H1 (cell line): Measurements from ENCODE around the gene KLF6. TPM values are rescaled to one million over a fixed set of nuclear protein-coding genes. Genes with fewer than 3 reads are reported as not detected.

Experiments
- CTCF ChIA-PET: fragments of 300-600 bp; sonication (Branson Sonifier 250); formaldehyde crosslinking; loops from one replicate; lab custom pipeline; 2021; ENCODE audit not compliant: partially characterized antibody; lab: Charles Lee
- POLR2A ChIA-PET: fragments of 300-600 bp; sonication (Branson Sonifier 250); formaldehyde crosslinking; loops from one replicate; lab custom pipeline; 2021; ENCODE audit warnings: inconsistent platforms; ENCODE audit not compliant: partially characterized antibody; lab: Charles Lee
- DNase-seq, 2 experiments: peaks; one replicate each; pipeline versions ENCODE4 v3.0.0 to v3.0.0-alpha.2; 2010 to 2022; ENCODE audit warnings: low spot score in 2 of 2, low read depth in 1 of 2, mixed read lengths in 1 of 2
- FAIRE-seq: peaks from 2 replicates; lab custom pipeline; 2011; peaks lifted over from hg19 to GRCh38; lab: Jason Lieb, UNC
- H2AFZ ChIP-seq: 2 replicates; pipeline ENCODE4 v1.8.1; 2012; ENCODE audit warnings: low read length, inconsistent platforms
- H2AK5ac ChIP-seq: 2 replicates; pipeline ENCODE4 v1.6.1; 2013; ENCODE audit warnings: low read depth, low read length
- H2BK120ac ChIP-seq: replicated peaks from 2 replicates; pipeline ENCODE3; 2013; ENCODE audit warnings: low read depth, low read length, inconsistent platforms
- H2BK12ac ChIP-seq: 2 replicates; pipeline ENCODE4 v1.6.1; 2013; ENCODE audit warnings: low read depth, low read length
- H2BK15ac ChIP-seq: 2 replicates; pipeline ENCODE4 v1.6.1; 2013; ENCODE audit warnings: low read length
- H2BK20ac ChIP-seq: 2 replicates; pipeline ENCODE4 v1.6.1; 2013; ENCODE audit warnings: low read length
- H2BK5ac ChIP-seq: 2 replicates; pipeline ENCODE4 v1.6.1; 2013; ENCODE audit warnings: low read depth, low read length
- H3K14ac ChIP-seq: 2 replicates; pipeline ENCODE4 v1.6.1; 2013; ENCODE audit warnings: inconsistent platforms; ENCODE audit not compliant: insufficient read length
- H3K18ac ChIP-seq: 2 replicates; pipeline ENCODE4 v1.6.1; 2013; ENCODE audit warnings: low read length; ENCODE audit errors: extremely low read depth
- H3K23ac ChIP-seq: 2 replicates; pipeline ENCODE4 v1.6.1; 2013; ENCODE audit warnings: inconsistent platforms; ENCODE audit not compliant: insufficient read length
- H3K23me2 ChIP-seq: 2 replicates; pipeline ENCODE4 v1.6.1; 2013; ENCODE audit warnings: low read depth, low read length
- H3K27ac ChIP-seq: 2 replicates; pipeline ENCODE4 v1.6.1; 2011; ENCODE audit warnings: low read depth, low read length, inconsistent platforms
- H3K27me3 ChIP-seq, 4 experiments: replicated peaks in 1 of 4; 1 replicate in 1 of 4; 2 replicates in 3 of 4; pipeline versions ENCODE4 v1.6.1 to v1.8.1; 2011 to 2013; ENCODE audit warnings: low read length in 3 of 4, mild to moderate bottlenecking in 3 of 4, inconsistent platforms in 2 of 4, mixed read lengths in 2 of 4, moderate library complexity in 1 of 4; ENCODE audit not compliant: control insufficient read depth in 3 of 4, insufficient read depth in 3 of 4; ENCODE audit errors: extremely low read depth in 1 of 4
- H3K36me3 ChIP-seq, 4 experiments: 2 replicates each; pipeline versions ENCODE4 v1.6.1 to v1.8.1; 2011 to 2013; ENCODE audit warnings: mild to moderate bottlenecking in 4 of 4, low read length in 3 of 4, moderate library complexity in 2 of 4, control low read depth in 1 of 4, inconsistent platforms in 1 of 4; ENCODE audit not compliant: insufficient read depth in 4 of 4, control insufficient read depth in 2 of 4
- H3K4ac ChIP-seq: replicated peaks from 2 replicates; pipeline ENCODE3; 2013; ENCODE audit warnings: low read length, low read depth, mixed read lengths, inconsistent platforms; ENCODE audit not compliant: insufficient read length
- H3K4me1 ChIP-seq, 4 experiments: replicated peaks in 1 of 4; 1 replicate in 1 of 4; 2 replicates in 3 of 4; pipeline versions ENCODE4 v1.6.1 to v1.8.1; 2011 to 2013; ENCODE audit warnings: low read length in 3 of 4, inconsistent platforms in 2 of 4, mixed read lengths in 1 of 4; ENCODE audit not compliant: insufficient read depth in 4 of 4, control insufficient read depth in 3 of 4
- H3K4me2 ChIP-seq, 2 experiments: 2 replicates each; pipeline versions ENCODE4 v1.6.1 to v1.8.1; 2011 to 2013; ENCODE audit warnings: low read depth in 2 of 2, low read length in 2 of 2, control low read depth in 1 of 2, inconsistent platforms in 1 of 2, mild to moderate bottlenecking in 1 of 2; ENCODE audit not compliant: insufficient read depth in 1 of 2
- H3K4me3 ChIP-seq, 4 experiments: fragments of 200-600, 300-600 bp in 1 of 4; sonication (generic), shearing (Covaris generic), sonication (Bioruptor Twin) in 1 of 4; 2 replicates each; pipeline versions ENCODE4 v1.5.1 to v1.8.1; 2011 to 2016; ENCODE audit warnings: low read length in 4 of 4, low read depth in 3 of 4, control low read depth in 2 of 4, inconsistent platforms in 2 of 4, mild to moderate bottlenecking in 2 of 4, mixed read lengths in 1 of 4, moderate library complexity in 1 of 4; ENCODE audit not compliant: insufficient read depth in 2 of 4; ENCODE audit errors: extremely low read depth in 1 of 4
- H3K56ac ChIP-seq: replicated peaks from 2 replicates; pipeline ENCODE3; 2013; ENCODE audit warnings: low read depth, mild to moderate bottlenecking, mixed read lengths, low read length, inconsistent platforms; ENCODE audit not compliant: insufficient read length
- H3K79me1 ChIP-seq: 2 replicates; pipeline ENCODE4 v1.6.1; 2013; ENCODE audit warnings: low read depth, low read length, control low read depth
- H3K79me2 ChIP-seq, 2 experiments: 2 replicates each; pipeline versions ENCODE4 v1.6.1 to v1.8.1; 2012 to 2013; ENCODE audit warnings: low read length in 2 of 2, mild to moderate bottlenecking in 2 of 2, inconsistent platforms in 1 of 2; ENCODE audit not compliant: insufficient read depth in 2 of 2, control insufficient read depth in 1 of 2
- H3K9ac ChIP-seq, 4 experiments: replicated peaks in 1 of 4; 1 replicate in 1 of 4; 2 replicates in 3 of 4; pipeline versions ENCODE4 v1.6.1 to v1.8.1; 2011 to 2013; ENCODE audit warnings: low read depth in 3 of 4, low read length in 3 of 4, control low read depth in 2 of 4, mild to moderate bottlenecking in 2 of 4, moderate library complexity in 2 of 4, inconsistent platforms in 1 of 4; ENCODE audit errors: extremely low read depth in 1 of 4
- H3K9me3 ChIP-seq, 2 experiments: 2 replicates each; pipeline versions ENCODE4 v1.6.1 to v1.8.1; 2012 to 2013; ENCODE audit warnings: mild to moderate bottlenecking in 2 of 2, moderate library complexity in 2 of 2, control low read depth in 1 of 2, inconsistent platforms in 1 of 2, low read depth in 1 of 2, low read length in 1 of 2, mixed read lengths in 1 of 2; ENCODE audit not compliant: insufficient read depth in 2 of 2
- H4K20me1 ChIP-seq, 2 experiments: replicated peaks in 1 of 2; 2 replicates each; pipeline versions ENCODE3 to v1.8.1; 2011 to 2013; ENCODE audit warnings: inconsistent platforms in 2 of 2, low read length in 2 of 2, mild to moderate bottlenecking in 1 of 2; ENCODE audit not compliant: insufficient read depth in 2 of 2, control insufficient read depth in 1 of 2
- H4K5ac ChIP-seq: 2 replicates; pipeline ENCODE4 v1.6.1; 2013; ENCODE audit warnings: low read length, low read depth, mixed read lengths, inconsistent platforms; ENCODE audit not compliant: insufficient read length
- H4K8ac ChIP-seq: 2 replicates; pipeline ENCODE4 v1.8.0; 2013; ENCODE audit warnings: mild to moderate bottlenecking, moderate library complexity, low read length, inconsistent platforms; ENCODE audit not compliant: insufficient read depth; ENCODE audit errors: extremely low read depth
- H4K91ac ChIP-seq: replicated peaks from 2 replicates; pipeline ENCODE3; 2013; ENCODE audit warnings: low read length, mixed read lengths, inconsistent platforms; ENCODE audit not compliant: insufficient read length
- CTBP2 ChIP-seq: IDR thresholded peaks from 2 replicates; pipeline ENCODE4 v1.7.0; 2011; ENCODE audit warnings: borderline replicate concordance, mild to moderate bottlenecking, moderate library complexity, mixed read lengths, low read length; ENCODE audit not compliant: insufficient read depth, insufficient read length
- KDM5A ChIP-seq: fragments of 200-600 bp; IDR thresholded peaks from 2 replicates; pipeline ENCODE4 v1.7.1; 2012; ENCODE audit warnings: mild to moderate bottlenecking, low read length, inconsistent platforms, mixed read lengths
- POU5F1 ChIP-seq: IDR thresholded peaks from 2 replicates; pipeline ENCODE4 v1.6.1; 2011; ENCODE audit warnings: low read depth, mild to moderate bottlenecking, low read length, moderate library complexity
- RAD21 ChIP-seq, 2 experiments: IDR thresholded peaks in 1 of 2; conservative IDR thresholded peaks in 1 of 2; 2 replicates each; pipeline ENCODE4 v1.6.1; 2011; ENCODE audit warnings: low read depth in 2 of 2, low read length in 2 of 2, improper control_type of control experiment in 1 of 2, inconsistent platforms in 1 of 2, mild to moderate bottlenecking in 1 of 2, moderate library complexity in 1 of 2
- RBBP5 ChIP-seq: IDR thresholded peaks from 2 replicates; pipeline ENCODE4 v1.7.1; 2012; ENCODE audit warnings: low read depth, mild to moderate bottlenecking, inconsistent platforms, low read length, moderate library complexity, borderline replicate concordance
- RNF2 ChIP-seq: fragments of 200-900, 300-1000 bp; sonication (generic); IDR thresholded peaks from 2 replicates; pipeline ENCODE4 v1.7.1; 2016; ENCODE audit warnings: borderline replicate concordance, low read depth, mild to moderate bottlenecking, antibody characterized with exemption, low read length; ENCODE audit not compliant: poor library complexity, severe bottlenecking; ENCODE audit errors: missing control alignments
- SUZ12 ChIP-seq: fragments of 200-600 bp; sonication (generic); IDR thresholded peaks from 2 replicates; pipeline ENCODE4 v1.6.1; 2012; ENCODE audit warnings: mild to moderate bottlenecking, inconsistent platforms, low read length, moderate library complexity, mixed read lengths
- WGBS, 2 experiments: shearing (Covaris generic) in 1 of 2; methylation state at CpG; one replicate each; pipeline versions ENCODE4 v1.1.6 to v1.1.7; 2013 to 2015; ENCODE audit warnings: low lambda C conversion rate in 2 of 2, mixed read lengths in 2 of 2, inconsistent platforms in 1 of 2, low coverage in 1 of 2, missing lambda C conversion rate in 1 of 2; ENCODE audit not compliant: insufficient replicate concordance in 2 of 2, insufficient coverage in 1 of 2, insufficient read length in 1 of 2; ENCODE audit errors: extremely low coverage in 1 of 2, missing lambda C conversion rate in 1 of 2; 5-methylcytosine and 5-hydroxymethylcytosine counted together
- polyA plus RNA-seq, 7 experiments: library from polyadenylated mRNA; depleted of rRNA in 3 of 7; stranded (reverse) in 5 of 7; unstranded in 2 of 7; fragments of >200 nt in 5 of 7; fragments of 200-250 nt in 2 of 7; gene quantifications; 1 replicate in 5 of 7; 2 replicates in 1 of 7; 4 replicates in 1 of 7; pipeline versions ENCODE4 v1.2.1 to v1.2.3, GENCODE V29; 2011 to 2013; ENCODE audit warnings: missing spikeins in 2 of 7, mixed read lengths in 2 of 7
- total RNA-seq: library from RNA; stranded (reverse); fragmentation: NEBNext Ultra II Directional; extraction: Animal tissue kit (Norgen Biotek cat#: 25700); gene quantifications from 2 replicates; pipeline ENCODE4 v1.2.1, GENCODE V29; 2021
- TF ChIP-seq, protein P1 (sequence below): IDR thresholded peaks from 2 replicates; pipeline ENCODE4 v1.6.1; 2011; ENCODE audit warnings: low read depth, mild to moderate bottlenecking, low read length; ENCODE audit not compliant: insufficient read depth

Gene KLF6
- total and polyA plus RNA-seq, 2 of the 8 experiments (the other 6 are each of a cell fraction or from before 2014, with no cell fraction given), result 5.7 to 19.5 TPM

DNA sequence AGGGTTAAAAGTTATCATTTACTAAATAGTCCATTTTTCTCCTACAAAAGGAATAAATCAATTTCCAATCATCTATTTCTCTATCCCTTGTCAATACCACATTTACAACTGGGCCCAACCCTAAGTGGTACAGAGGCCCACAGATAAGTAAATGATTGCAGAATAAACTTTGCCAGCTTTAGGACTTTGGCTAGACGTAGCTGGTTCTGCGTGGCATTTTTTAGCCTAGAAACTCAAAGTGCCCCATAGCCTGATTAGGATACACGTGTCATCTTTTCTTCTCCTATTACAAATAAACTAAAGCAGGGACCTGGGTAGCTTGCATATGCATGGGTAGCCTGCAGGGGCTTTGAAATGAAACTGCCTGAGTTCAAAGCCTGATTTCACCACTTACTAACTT is 56.4 kb downstream of the KLF6 start:
- no peak overlapping the region for H3K18ac ChIP-seq
- no peak overlapping the region for H3K4me2 ChIP-seq
- no peaks in the 10 kb centered on the region for H3K79me1 ChIP-seq
- H3K4me1 ChIP-seq, result no peaks in the 10 kb centered on the region
- no peak overlapping the region for H3K56ac ChIP-seq
- H3K79me2 ChIP-seq, result no peaks in the 10 kb centered on the region
- H3K27ac ChIP-seq, result no peak overlapping the region
- WGBS, 2 experiments, result 60% methylated on average over 3 of the region's 3 CpGs; no CpG with 5 or more reads in 1 of the 2 experiments
- no peaks in the 10 kb centered on the region for H3K23me2 ChIP-seq
- TF ChIP-seq POU5F1 (no peak), RAD21 (IDR thresholded peaks at IDR 0.05 in 1 of 2, conservative IDR thresholded peaks at IDR 0.05 in 1 of 2; ENCODE audit: low read depth in 2 of 2, low read length in 2 of 2) (no peak; a peak in 1 of 4 replicates), KDM5A (no peak), CTBP2 (no peak), RBBP5 (no peak), SUZ12 (no peak), RNF2 (no peak)
- TF ChIP-seq, protein P1, sequence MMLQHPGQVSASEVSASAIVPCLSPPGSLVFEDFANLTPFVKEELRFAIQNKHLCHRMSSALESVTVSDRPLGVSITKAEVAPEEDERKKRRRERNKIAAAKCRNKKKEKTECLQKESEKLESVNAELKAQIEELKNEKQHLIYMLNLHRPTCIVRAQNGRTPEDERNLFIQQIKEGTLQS, result no peak
- no peak overlapping the region for H3K23ac ChIP-seq
- H2AK5ac ChIP-seq, result no peak overlapping the region
- H2AFZ ChIP-seq, result no peak overlapping the region
- 0 out of 4 replicates have a peak, but pooled peaks cover 0 to 3% of the 10 kb centered on the region in 2 experiments for H3K9me3 ChIP-seq
- H4K5ac ChIP-seq, result no peak overlapping the region
- no peak overlapping the region for H2BK15ac ChIP-seq
- no peaks in the 10 kb centered on the region for H3K27me3 ChIP-seq
- no peak overlapping the region for H2BK5ac ChIP-seq
- H3K14ac ChIP-seq, result no peak overlapping the region
- no peak for FAIRE-seq
- H4K20me1 ChIP-seq, result no peaks in the 10 kb centered on the region
- no peak for DNase-seq
- H3K4me3 ChIP-seq, result no peak overlapping the region
- no peak overlapping the region for H4K91ac ChIP-seq
- no peak overlapping the region for H3K9ac ChIP-seq
- H3K4ac ChIP-seq, result no peak overlapping the region
- H4K8ac ChIP-seq, result no peak overlapping the region
- no peak overlapping the region for H2BK20ac ChIP-seq
- H2BK120ac ChIP-seq, result no peak overlapping the region
- no peak overlapping the region for H2BK12ac ChIP-seq
- CTCF ChIA-PET, result interaction anchor here (1.2 to 1.4 kb wide), 3 partner anchors 37 to 153 kb away, joined by 3 to 4 read pairs (median 3); no protein-coding TSS in a partner anchor
- POLR2A ChIA-PET, result no interaction called here
- H3K36me3 ChIP-seq, result no peaks in the 10 kb centered on the region
